GM18526 (cell line): Measurements from ENCODE around the gene ADCY7.

ENCODE experiments used
- POLR2A ChIP-seq: IDR thresholded peaks from 3 replicates; pipeline ENCODE4 v1.6.1; 2011; ENCODE audit not compliant: insufficient read length; ENCODE audit errors: extremely low read depth

The ADCY7 gene

GRCh38 chr16:50270510-50271147 lies 4.3 kb downstream of the ADCY7 start:
- no peak for TF ChIP-seq POLR2A

- TF ChIP-seq POLR2A, result no peak
Measured at GRCh38 chr16:50271148-50272041, 5.0 kb downstream of the ADCY7 start.

GRCh38 chr16:50272111-50272571 lies 5.8 kb downstream of the ADCY7 start:
- TF ChIP-seq POLR2A, result no peak

GRCh38 chr16:50272687-50273381 lies 6.5 kb downstream of the ADCY7 start:
- no peak for TF ChIP-seq POLR2A

- no peak for TF ChIP-seq POLR2A
Measured at GRCh38 chr16:50273382-50273690, 7.0 kb downstream of the ADCY7 start.

- TF ChIP-seq POLR2A, result peak; percentile 61
Measured at GRCh38 chr16:50273888-50274325, 7.6 kb downstream of the ADCY7 start.

- TF ChIP-seq POLR2A, result no peak
Measured at GRCh38 chr16:50274326-50275097, 8.2 kb downstream of the ADCY7 start.

- no peak for TF ChIP-seq POLR2A
Measured at GRCh38 chr16:50275098-50275415, 8.7 kb downstream of the ADCY7 start.

- no peak for TF ChIP-seq POLR2A
Measured at GRCh38 chr16:50275428-50276325, 9.3 kb downstream of the ADCY7 start.

GRCh38 chr16:50276326-50276640 lies 9.9 kb downstream of the ADCY7 start:
- no peak for TF ChIP-seq POLR2A

- no peak for TF ChIP-seq POLR2A
Measured at GRCh38 chr16:50276801-50277555, 10.6 kb downstream of the ADCY7 start.

GRCh38 chr16:50278251-50278650 lies 11.9 kb downstream of the ADCY7 start:
- no peak for TF ChIP-seq POLR2A

- TF ChIP-seq POLR2A, result no peak
Measured at GRCh38 chr16:50279504-50279865, 13.1 kb downstream of the ADCY7 start.

GRCh38 chr16:50280932-50281331 lies 14.6 kb downstream of the ADCY7 start:
- no peak for TF ChIP-seq POLR2A
